Colonic mucosa (tissue), 4 donors: Measurements from ENCODE around the gene HAND1. TPM values are rescaled to one million over a fixed set of nuclear protein-coding genes. Genes with fewer than 3 reads are reported as not detected.

Experiments used
- DNase-seq: peaks from one replicate; pipeline ENCODE4 v3.0.0-alpha.2; 2020
- H3K27ac ChIP-seq: fragments of 200-600 bp; one replicate; pipeline ENCODE4 v1.8.0; 2021
- H3K27me3 ChIP-seq: fragments of 200-600 bp; one replicate; pipeline ENCODE4 v1.8.0; 2021
- H3K36me3 ChIP-seq: fragments of 200-600 bp; one replicate; pipeline ENCODE4 v1.8.0; 2021
- H3K4me1 ChIP-seq: fragments of 200-600 bp; one replicate; pipeline ENCODE4 v1.8.0; 2021; ENCODE audit warnings: mild to moderate bottlenecking
- H3K4me3 ChIP-seq: fragments of 200-600 bp; one replicate; pipeline ENCODE4 v1.8.0; 2021
- H3K9ac ChIP-seq, 2 donors: one replicate each; pipeline ENCODE4 v1.7.0; 2013; ENCODE audit warnings: control low read depth in 2 of 2, low read depth in 2 of 2, low read length in 2 of 2
- H3K9me3 ChIP-seq: fragments of 200-600 bp; one replicate; pipeline ENCODE4 v1.8.0; 2021
- CTCF ChIP-seq: fragments of 200-600 bp; IDR thresholded peaks from one replicate; pipeline ENCODE4 v1.8.0; 2022; ENCODE audit warnings: antibody characterized with exemption, mild to moderate bottlenecking
- intact Hi-C: fragments of 100-400 bp; cut with DNase I; formaldehyde crosslinking; loops from one replicate; pipeline ENCODE4 v1.14.1; 2022
- total RNA-seq, 2 donors: library from RNA; stranded (reverse); fragmentation: NEBNext Ultra II Directional in 1 of 2; extraction: Animal tissue kit (Norgen Biotek cat#: 25700) in 1 of 2; gene quantifications; one replicate each; pipeline ENCODE4 v1.2.1, GENCODE V29; 2021
- donor health status: healthy.
- donor health status: DM: no; HTN: no; CAD: no.
- donor health status: DM: no; HTN: no; CAD: no.

HAND1 gene
- total RNA-seq, 2 donors from 2014 or later, result 4.6 TPM; not detected in 1

DNA sequence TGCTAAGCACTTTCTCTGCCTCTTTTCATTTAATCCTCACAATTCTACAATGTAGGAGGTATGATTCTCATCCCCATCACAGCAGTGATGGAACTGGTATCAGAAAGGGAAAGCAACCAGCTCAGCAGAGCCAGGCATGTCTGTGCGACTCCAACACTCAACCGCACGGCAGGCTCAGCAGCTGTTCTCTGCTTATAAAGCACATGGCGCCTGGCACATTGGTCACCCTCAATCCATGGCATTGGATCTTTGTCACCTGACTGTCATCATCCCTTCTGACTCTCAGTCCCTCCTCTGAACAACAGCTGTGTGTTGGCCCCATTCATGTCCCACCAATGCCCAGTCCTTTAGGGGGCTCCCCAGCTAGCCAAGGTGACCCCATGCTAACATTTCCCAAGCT lies 45.1 kb upstream of the HAND1 start:
- no peak for TF ChIP-seq CTCF
- Histone ChIP-seq H3K9me3 (no peaks in the 10 kb centered on the region), H3K4me1 (no peaks in the 10 kb centered on the region), H3K36me3 (no peaks in the 10 kb centered on the region), H3K9ac (no peak overlapping the region), H3K27me3 (no peaks in the 10 kb centered on the region), H3K27ac (no peak overlapping the region), H3K4me3 (no peak overlapping the region)
- intact Hi-C loops, result no loop called here
- no peak for DNase-seq

DNA sequence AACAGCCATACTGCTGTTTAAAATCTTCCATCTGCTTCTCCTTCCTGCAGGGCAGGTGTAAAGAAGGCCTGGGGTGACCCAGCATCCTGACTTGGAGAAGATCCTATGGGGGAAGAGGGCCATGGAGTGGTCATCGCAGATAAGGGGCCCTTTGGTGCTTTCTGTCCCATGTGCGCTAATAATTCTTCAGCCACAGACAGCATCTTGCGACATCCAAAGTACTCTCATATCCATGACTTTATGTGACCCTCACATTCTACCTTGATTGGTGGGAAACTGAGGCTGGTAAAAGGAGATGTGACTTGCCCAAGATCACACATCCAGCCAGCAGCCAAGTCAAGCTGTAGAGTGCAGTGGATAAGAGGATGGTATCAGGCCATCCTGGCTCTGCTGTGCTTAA lies 44.3 kb upstream of the HAND1 start:
- TF ChIP-seq CTCF, result no peak
- Histone ChIP-seq H3K9me3 (no peaks in the 10 kb centered on the region), H3K36me3 (no peaks in the 10 kb centered on the region), H3K9ac (no peak overlapping the region), H3K4me3 (no peak overlapping the region), H3K27me3 (no peaks in the 10 kb centered on the region), H3K4me1 (no peaks in the 10 kb centered on the region), H3K27ac (no peak overlapping the region)
- DNase-seq, result no peak
- intact Hi-C loops, result no loop called here

DNA sequence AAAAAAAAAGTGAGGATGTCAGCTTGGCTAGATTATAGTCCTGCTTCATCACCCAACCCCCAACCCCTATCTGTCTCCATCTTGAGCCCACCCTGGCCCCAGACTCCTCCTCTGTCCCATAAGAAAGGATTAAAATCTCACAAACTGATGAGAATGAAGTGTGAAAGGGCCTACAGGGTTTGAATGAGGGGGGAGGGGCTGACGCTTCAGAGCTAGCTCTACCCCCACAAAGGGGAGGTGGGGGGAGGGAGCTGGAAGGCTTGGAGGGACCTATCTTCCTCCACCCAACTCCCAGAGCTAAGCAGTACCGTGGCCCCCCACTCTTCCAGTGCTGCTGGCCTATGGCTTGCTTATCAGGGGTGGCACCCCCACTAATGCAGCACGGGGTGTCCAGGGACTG lies 43.7 kb upstream of the HAND1 start:
- H3K9me3 ChIP-seq, result no peaks in the 10 kb centered on the region
- no peaks in the 10 kb centered on the region for H3K36me3 ChIP-seq
- H3K27ac ChIP-seq, result no peak overlapping the region
- H3K4me3 ChIP-seq, result no peak overlapping the region
- TF ChIP-seq CTCF, result no peak
- no peak for DNase-seq
- no peak overlapping the region for H3K9ac ChIP-seq
- intact Hi-C loops, result no loop called here
- no peaks in the 10 kb centered on the region for H3K4me1 ChIP-seq
- H3K27me3 ChIP-seq, result no peaks in the 10 kb centered on the region

- peak; percentile 34 for DNase-seq
- no peak overlapping the region for H3K27ac ChIP-seq
- H3K4me1 ChIP-seq, result no peaks in the 10 kb centered on the region
- intact Hi-C loops, result no loop called here
- H3K9me3 ChIP-seq, result no peaks in the 10 kb centered on the region
- no peaks in the 10 kb centered on the region for H3K27me3 ChIP-seq
- no peak overlapping the region for H3K4me3 ChIP-seq
- no peaks in the 10 kb centered on the region for H3K36me3 ChIP-seq
- TF ChIP-seq CTCF, result peak; percentile 52
- H3K9ac ChIP-seq, result no peak overlapping the region
These were observed 42.9 kb upstream of the HAND1 start for GRCh38 chr5:154520861-154521453.

- no peaks in the 10 kb centered on the region for H3K4me1 ChIP-seq
- no peak overlapping the region for H3K27ac ChIP-seq
- intact Hi-C loops, result no loop called here
- H3K9ac ChIP-seq, result no peak overlapping the region
- H3K36me3 ChIP-seq, result no peaks in the 10 kb centered on the region
- H3K9me3 ChIP-seq, result no peaks in the 10 kb centered on the region
- DNase-seq, result no peak
- H3K4me3 ChIP-seq, result no peak overlapping the region
- no peak for TF ChIP-seq CTCF
- no peaks in the 10 kb centered on the region for H3K27me3 ChIP-seq
These were observed 41.3 kb upstream of the HAND1 start for GRCh38 chr5:154519359-154519758.
